HepG2 (cell line): ENCODE results near the gene CDX2. TPM values are rescaled to one million over a fixed set of nuclear protein-coding genes. Genes with fewer than 3 reads are reported as not detected.

Experiments used
- ATAC-seq: fragments of 200-7000 bp; cut with Tn5 transposase; 3 replicates; pipeline ENCODE4 v1.9.1; 2020; ENCODE audit warnings: mild to moderate bottlenecking, moderate library complexity
- BruUV-seq: library from RNA; stranded (reverse); fragments of 400-500 nt; replicated peaks from 2 replicates; lab custom pipeline; 2021; lab: Mats Ljungman, UMichigan
- CTCF ChIA-PET: fragments of 300-600 bp; formaldehyde crosslinking; extraction: SDS; loops from one replicate; lab custom pipeline; 2021; ENCODE audit warnings: low total read pairs, inconsistent platforms, low intra/inter-chr PET ratio; lab: Yijun Ruan, JAX
- POLR2A ChIA-PET: fragments of 350-600 bp; sonication (Branson Sonifier 250); formaldehyde crosslinking; loops from one replicate; lab custom pipeline; 2020; ENCODE audit warnings: antibody characterized with exemption, inconsistent platforms; lab: Yijun Ruan, JAX
- DNase-seq: peaks from one replicate; pipeline ENCODE4 v3.0.0-alpha.2; 2015; ENCODE audit warnings: low spot score
- FAIRE-seq: peaks from 3 replicates; lab custom pipeline; 2011; peaks lifted over from hg19 to GRCh38; lab: Jason Lieb, UNC
- H2AFZ ChIP-seq: one replicate; pipeline ENCODE4 v1.6.1; 2011; ENCODE audit warnings: low read length, inconsistent platforms
- H3K27ac ChIP-seq: fragments of 300-600 bp; 3 replicates; pipeline ENCODE4 v1.8.0; 2011; ENCODE audit warnings: mixed run types, mild to moderate bottlenecking, mixed read lengths, low read length, inconsistent platforms; ENCODE audit not compliant: insufficient read depth; ENCODE audit errors: extremely low read length
- H3K27me3 ChIP-seq, 2 experiments: fragments of 200-600 bp in 1 of 2; 2 replicates in 1 of 2; 3 replicates in 1 of 2; pipeline versions ENCODE4 v1.6.0 to v1.8.0; 2011; ENCODE audit warnings: low read length in 2 of 2, mild to moderate bottlenecking in 2 of 2, moderate library complexity in 2 of 2, inconsistent platforms in 1 of 2; ENCODE audit not compliant: insufficient read depth in 2 of 2, control insufficient read depth in 1 of 2
- H3K36me3 ChIP-seq, 2 experiments: fragments of 200-600 bp in 1 of 2; replicated peaks in 1 of 2; 2 replicates in 1 of 2; 3 replicates in 1 of 2; pipeline versions ENCODE4 v1.5.1 to v1.8.0; 2011; ENCODE audit warnings: low read length in 2 of 2, inconsistent platforms in 1 of 2; ENCODE audit not compliant: insufficient read depth in 2 of 2, control insufficient read depth in 1 of 2
- H3K4me1 ChIP-seq: 2 replicates; pipeline ENCODE4 v1.5.1; 2012; ENCODE audit warnings: low read length, inconsistent platforms; ENCODE audit not compliant: insufficient read depth
- H3K4me2 ChIP-seq: 2 replicates; pipeline ENCODE4 v1.6.0; 2011; ENCODE audit warnings: low read depth, low read length, inconsistent platforms
- H3K4me3 ChIP-seq, 3 experiments: fragments of 200-600 bp in 1 of 3; sonication (generic), shearing (Covaris generic) in 1 of 3; replicated peaks in 1 of 3; 2 replicates each; pipeline ENCODE4 v1.5.1; 2011 to 2016; ENCODE audit warnings: low read length in 3 of 3, inconsistent platforms in 2 of 3, low read depth in 2 of 3, mild to moderate bottlenecking in 2 of 3, control low read depth in 1 of 3, mixed read lengths in 1 of 3; ENCODE audit not compliant: insufficient read depth in 1 of 3
- H3K79me2 ChIP-seq: one replicate; pipeline ENCODE4 v1.6.1; 2011; ENCODE audit warnings: low read length, inconsistent platforms; ENCODE audit not compliant: insufficient read depth
- H3K9ac ChIP-seq: 2 replicates; pipeline ENCODE4 v1.6.0; 2011; ENCODE audit warnings: mild to moderate bottlenecking, low read depth, low read length, inconsistent platforms; ENCODE audit not compliant: insufficient read depth
- H3K9me3 ChIP-seq: 2 replicates; pipeline ENCODE4 v1.5.1; 2012; ENCODE audit warnings: mild to moderate bottlenecking, low read length
- H4K20me1 ChIP-seq: 2 replicates; pipeline ENCODE4 v1.6.0; 2011; ENCODE audit warnings: inconsistent platforms, mild to moderate bottlenecking, low read length, moderate library complexity; ENCODE audit not compliant: insufficient read depth
- GABPB1 ChIP-seq: IDR thresholded peaks from 2 replicates; pipeline ENCODE4 v1.6.1; 2016; ENCODE audit warnings: mild to moderate bottlenecking, missing genetic modification reagents, moderate library complexity, missing compliant biosample characterization
- HNRNPL ChIP-seq: fragments of 200-400 bp; formaldehyde crosslinking; IDR thresholded peaks from 2 replicates; pipeline ENCODE4 v1.6.1; 2017; ENCODE audit warnings: mild to moderate bottlenecking, low read depth, low read length
- NR3C1 ChIP-seq: sonication (generic); formaldehyde crosslinking; IDR thresholded peaks from 2 replicates; pipeline ENCODE4 v1.4.0; 2020; ENCODE audit warnings: missing genetic modification reagents
- SAFB2 ChIP-seq: sonication (generic); formaldehyde crosslinking; IDR thresholded peaks from 2 replicates; pipeline ENCODE4 v1.5.1; 2020; ENCODE audit warnings: missing genetic modification reagents, low read depth, mild to moderate bottlenecking, borderline replicate concordance
- TRAFD1 ChIP-seq: sonication (generic); formaldehyde crosslinking; IDR thresholded peaks from 2 replicates; pipeline ENCODE4 v1.5.1; 2020; ENCODE audit warnings: missing genetic modification reagents, mild to moderate bottlenecking, borderline replicate concordance
- ZBTB7A ChIP-seq: sonication (generic); formaldehyde crosslinking; IDR thresholded peaks from 2 replicates; pipeline ENCODE4 v1.8.0; 2022; ENCODE audit warnings: mild to moderate bottlenecking, missing genetic modification reagents
- ZNF335 ChIP-seq: sonication (generic); formaldehyde crosslinking; IDR thresholded peaks from 2 replicates; pipeline ENCODE4 v1.4.0; 2020; ENCODE audit warnings: missing genetic modification reagents
- ZNF441 ChIP-seq: sonication (generic); formaldehyde crosslinking; IDR thresholded peaks from 2 replicates; pipeline ENCODE4 v1.7.0; 2021; ENCODE audit warnings: missing genetic modification reagents, borderline replicate concordance
- ZNF768 ChIP-seq: sonication (generic); formaldehyde crosslinking; IDR thresholded peaks from 2 replicates; pipeline ENCODE4 v1.4.0; 2020; ENCODE audit warnings: missing genetic modification reagents
- ZSCAN20 ChIP-seq: sonication (generic); formaldehyde crosslinking; IDR thresholded peaks from 2 replicates; pipeline ENCODE4 v1.4.0; 2020; ENCODE audit warnings: missing genetic modification reagents, mild to moderate bottlenecking, borderline replicate concordance
- WGBS: methylation state at CpG from one replicate; pipeline ENCODE4 v1.1.6; 2017; ENCODE audit warnings: low lambda C conversion rate; 5-methylcytosine and 5-hydroxymethylcytosine counted together
- in situ Hi-C: cut with HindIII; loops from 2 replicates; pipeline ENCODE4 v1.10.0; 2017; ENCODE audit warnings: low pct_unique_long_range_greater_than_20kb; ENCODE audit not compliant: extremely low pct_ligation_motif_present
- intact Hi-C: fragments of 100-400 bp; cut with micrococcal nuclease; formaldehyde crosslinking; loops from one replicate; pipeline ENCODE4 v1.10.0; 2022; ENCODE audit not compliant: unreplicated experiment
- polyA plus RNA-seq, 8 experiments: library from polyadenylated mRNA; depleted of rRNA in 3 of 8; stranded (reverse) in 7 of 8; unstranded in 1 of 8; fragments of >200 nt; fragmentation: Illumina TruSeq in 4 of 8; extraction: Trizol in 4 of 8; gene quantifications; 2 replicates each; pipeline versions ENCODE4 v1.2.1 to v1.2.3, GENCODE V29; 2011 to 2016; ENCODE audit warnings: low read depth in 4 of 8, missing spikeins in 1 of 8, mixed read lengths in 1 of 8; ENCODE audit not compliant: insufficient read depth in 1 of 8
- total RNA-seq, 5 experiments: library from RNA; depleted of rRNA; stranded (reverse); fragments of >200 nt; fragmentation: Illumina TruSeq; extraction: Trizol; gene quantifications; 2 replicates each; pipeline ENCODE4 v1.2.3, GENCODE V29; 2016; ENCODE audit warnings: low read depth in 1 of 5

CDX2 gene
- total and polyA plus RNA-seq, 2 of the 13 experiments (the other 11 are each of a cell fraction or from before 2014, with no cell fraction given), result 0.04 TPM; not detected in 1

DNA sequence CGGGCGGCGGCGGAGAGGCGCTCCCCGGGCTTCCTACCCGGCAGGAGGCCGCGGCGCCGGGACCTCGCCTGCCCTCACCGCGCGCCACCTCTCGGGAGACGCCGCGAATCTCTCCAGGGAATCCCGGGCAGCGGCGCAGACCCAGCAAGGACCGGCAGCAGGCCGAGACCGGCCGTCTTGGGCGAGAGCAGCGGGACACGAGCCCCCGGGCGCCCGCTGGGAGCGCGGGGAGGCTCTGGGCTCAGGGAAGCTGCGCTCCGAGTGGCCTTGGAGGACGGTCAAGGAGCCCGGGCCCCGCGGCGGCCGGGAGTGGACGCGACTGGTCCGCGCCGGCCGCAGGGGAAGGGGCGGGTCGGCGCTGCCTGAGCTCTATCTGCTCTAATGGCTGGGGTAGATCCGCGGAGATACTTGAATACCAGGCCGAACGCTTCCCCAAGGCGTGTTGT, 14.7 kb downstream of the CDX2 start:
- no peak overlapping the region for H3K4me3 ChIP-seq
- FAIRE-seq, result no peak
- H3K9ac ChIP-seq, result no peak overlapping the region
- TF ChIP-seq ZNF441, result no peak
- TF ChIP-seq ZNF768 (CRISPR knock-in tag), result no peak
- no peak for TF ChIP-seq TRAFD1 (CRISPR knock-in tag)
- TF ChIP-seq ZSCAN20 (CRISPR knock-in tag), result no peak
- no peak for TF ChIP-seq ZNF335 (CRISPR knock-in tag)
- no peak for TF ChIP-seq NR3C1 (CRISPR knock-in tag)
- no peak for TF ChIP-seq HNRNPL
- TF ChIP-seq ZBTB7A, result no peak
- TF ChIP-seq GABPB1 (CRISPR knock-in tag), result no peak
- no peak for TF ChIP-seq SAFB2 (CRISPR knock-in tag)
- TF ChIP-seq, all 625 proteins: peak for 0
- H3K79me2 ChIP-seq, result no peaks in the 10 kb centered on the region
- DNase-seq, result no peak
- H3K4me2 ChIP-seq, result no peak overlapping the region
- H4K20me1 ChIP-seq, result no peaks in the 10 kb centered on the region
- no peak overlapping the region for H2AFZ ChIP-seq
- ATAC-seq, result no peak
- CTCF ChIA-PET, result interaction anchor here (1.6 kb wide), 1 partner anchor 85 kb away, joined by 12 read pairs; no protein-coding TSS in a partner anchor
- in situ Hi-C loops, result loop anchor here (25.0 kb wide), 1 partner anchor 992 kb away; no protein-coding TSS in a partner anchor
- no peaks in the 10 kb centered on the region for H3K36me3 ChIP-seq
- peaks cover 32% of the 10 kb centered on the region for H3K4me1 ChIP-seq
- no TSS peak for BruUV-seq
- no peaks in the 10 kb centered on the region for H3K9me3 ChIP-seq
- 95% methylated on average over 22 of the region's 56 CpGs for WGBS
- POLR2A ChIA-PET, result interaction anchor here (2.0 kb wide), 1 partner anchor 8 kb away, joined by 9 read pairs; no protein-coding TSS in a partner anchor
- H3K27ac ChIP-seq, result no peak overlapping the region
- intact Hi-C loops, result no loop called here
- H3K27me3 ChIP-seq, result peaks cover 0 to 4% of the 10 kb centered on the region in 2 experiments; a peak in 1 of 5 replicates
